HG03460 (cell line): ENCODE measurements around the gene SRC.

Experiments used
- ATAC-seq: cut with Tn5 transposase; IDR thresholded peaks from one replicate; pipeline ENCODE4 v1.9.1; 2021; ENCODE audit not compliant: unreplicated experiment

SRC gene

DNA sequence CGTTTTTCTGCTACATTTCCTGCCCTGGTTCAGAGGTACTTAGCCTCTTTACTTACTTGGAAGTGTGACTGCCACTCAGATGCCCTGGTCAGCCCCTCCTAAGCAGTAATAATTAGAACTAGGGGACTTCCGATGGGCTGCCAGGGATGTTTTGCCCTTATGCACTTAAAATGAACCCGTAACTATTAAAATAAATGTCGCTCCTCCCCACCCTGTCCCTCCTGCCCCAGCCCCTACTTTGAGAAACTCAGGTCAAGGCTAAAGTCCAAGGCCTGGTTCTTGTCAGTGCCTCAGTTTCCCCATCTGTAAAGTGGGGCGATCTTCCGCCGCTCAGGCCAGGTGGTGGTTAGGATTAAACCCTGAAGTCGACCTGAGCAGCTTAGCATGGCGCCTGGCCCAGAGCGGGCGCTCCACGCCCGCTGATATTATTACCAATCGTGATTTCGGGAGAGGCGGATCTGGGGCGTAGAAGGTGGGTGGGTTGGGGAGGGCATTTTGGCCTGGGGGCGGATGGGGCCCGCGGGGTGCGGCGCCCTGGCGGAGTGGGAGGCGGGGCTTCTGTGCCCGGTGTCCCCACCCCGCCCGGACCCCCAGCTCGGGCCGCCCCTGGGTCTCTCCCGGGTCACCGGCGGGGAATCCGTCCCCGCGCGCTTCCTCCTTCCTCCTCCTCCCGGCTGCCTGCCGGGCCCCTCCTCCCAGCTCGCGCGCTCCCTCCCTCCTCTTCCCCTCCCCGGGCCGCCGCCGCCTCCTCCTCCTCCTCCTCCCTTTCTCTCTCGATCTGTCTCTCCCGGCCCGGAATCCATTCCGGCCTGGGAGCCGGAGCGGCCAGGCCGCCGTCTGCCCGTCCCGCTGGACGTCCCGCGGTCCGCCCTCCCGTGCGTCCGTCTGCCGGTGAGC is at the start of gene SRC:
Gene SRC (plus strand): TSS at position 802 of the 897 bp plus-strand sequence. CDS start 38,014 bp downstream, outside the sequence.
- ATAC-seq = peak; percentile 41

DNA sequence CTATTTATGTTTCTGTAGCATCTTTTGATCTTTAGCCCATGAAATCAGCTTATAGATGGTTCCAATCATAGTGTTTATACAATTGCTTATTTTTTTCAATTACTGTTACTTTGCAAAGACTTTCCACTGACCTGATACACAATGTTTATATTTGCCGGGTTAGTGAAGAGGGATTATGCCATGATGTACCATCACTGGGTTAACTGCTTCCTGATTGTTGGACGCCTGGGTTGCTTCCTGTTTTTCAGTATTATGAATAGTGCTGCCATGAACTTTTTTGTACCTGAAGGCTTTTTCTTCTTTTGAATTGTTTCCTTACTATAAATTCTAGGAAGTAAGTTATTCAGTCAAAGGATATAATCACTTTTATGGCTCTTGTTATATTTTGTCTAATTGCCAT is 49.6 kb upstream of the SRC start:
- ATAC-seq = no peak

DNA sequence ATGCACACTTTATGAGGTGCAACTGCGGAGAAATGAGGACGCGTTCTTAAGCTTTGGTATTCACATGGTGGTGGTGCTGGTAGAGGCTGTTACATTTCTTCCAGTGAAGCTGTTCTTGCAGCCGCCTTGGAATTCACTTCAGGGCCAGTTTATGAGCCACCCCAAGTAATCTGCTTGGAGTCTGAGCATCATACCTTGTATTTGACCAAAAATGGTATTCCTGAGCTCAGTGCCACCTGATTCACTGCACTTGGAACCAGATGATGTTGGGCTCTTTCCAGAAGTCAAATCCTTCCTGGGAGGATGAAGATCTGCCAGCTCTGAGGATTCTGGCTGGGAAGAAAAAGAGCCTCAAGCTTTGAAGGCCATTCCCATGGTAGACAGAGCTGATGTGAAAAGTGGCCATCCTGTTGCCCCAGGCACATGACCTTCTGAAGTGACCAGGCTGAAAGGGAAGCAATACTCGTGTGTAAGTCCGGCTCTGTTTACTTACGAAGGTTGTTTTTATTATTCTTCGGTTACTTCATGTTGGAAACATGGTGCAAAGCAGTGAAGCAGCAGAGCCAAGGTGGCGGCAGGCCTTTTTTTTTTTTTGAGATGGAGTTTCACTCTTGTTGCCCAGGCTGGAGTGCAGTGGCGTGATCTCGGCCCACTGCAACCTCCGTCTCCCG is 48.7 kb upstream of the SRC start:
- no peak for ATAC-seq

DNA sequence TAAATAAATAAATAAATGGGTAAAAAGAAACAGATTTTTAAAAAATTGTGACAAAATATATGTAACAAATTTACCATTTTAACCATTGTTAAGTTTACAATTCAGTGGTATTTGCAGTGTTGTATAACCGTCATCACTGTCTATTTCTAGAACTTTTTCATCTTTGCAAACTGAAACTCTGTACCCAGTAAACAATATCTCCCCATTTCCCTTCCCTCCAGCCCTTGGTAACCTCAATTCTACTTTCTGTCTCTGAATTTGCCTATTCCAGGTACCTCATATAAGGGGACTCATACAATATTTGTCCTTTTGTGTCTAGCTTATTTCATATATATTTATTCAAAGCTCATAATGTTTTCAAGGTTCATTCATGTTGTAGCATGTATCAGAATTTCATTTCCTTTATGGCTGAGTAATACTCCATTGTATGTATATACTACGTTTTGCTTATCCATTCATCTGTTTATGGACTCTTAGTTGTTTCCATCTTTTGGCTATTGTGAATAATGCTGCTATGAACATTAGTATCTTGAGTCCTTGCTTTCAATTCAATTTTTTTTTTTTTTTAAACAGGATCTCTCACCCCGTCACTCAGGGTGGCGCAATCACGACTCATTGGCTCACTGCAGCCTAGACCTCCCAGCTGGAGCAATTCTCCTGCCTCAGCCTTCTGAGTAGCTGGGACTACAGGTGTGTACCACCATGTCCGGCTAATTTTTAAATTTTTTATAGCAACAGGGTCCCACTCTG is 47.6 kb upstream of the SRC start:
- no peak for ATAC-seq

DNA sequence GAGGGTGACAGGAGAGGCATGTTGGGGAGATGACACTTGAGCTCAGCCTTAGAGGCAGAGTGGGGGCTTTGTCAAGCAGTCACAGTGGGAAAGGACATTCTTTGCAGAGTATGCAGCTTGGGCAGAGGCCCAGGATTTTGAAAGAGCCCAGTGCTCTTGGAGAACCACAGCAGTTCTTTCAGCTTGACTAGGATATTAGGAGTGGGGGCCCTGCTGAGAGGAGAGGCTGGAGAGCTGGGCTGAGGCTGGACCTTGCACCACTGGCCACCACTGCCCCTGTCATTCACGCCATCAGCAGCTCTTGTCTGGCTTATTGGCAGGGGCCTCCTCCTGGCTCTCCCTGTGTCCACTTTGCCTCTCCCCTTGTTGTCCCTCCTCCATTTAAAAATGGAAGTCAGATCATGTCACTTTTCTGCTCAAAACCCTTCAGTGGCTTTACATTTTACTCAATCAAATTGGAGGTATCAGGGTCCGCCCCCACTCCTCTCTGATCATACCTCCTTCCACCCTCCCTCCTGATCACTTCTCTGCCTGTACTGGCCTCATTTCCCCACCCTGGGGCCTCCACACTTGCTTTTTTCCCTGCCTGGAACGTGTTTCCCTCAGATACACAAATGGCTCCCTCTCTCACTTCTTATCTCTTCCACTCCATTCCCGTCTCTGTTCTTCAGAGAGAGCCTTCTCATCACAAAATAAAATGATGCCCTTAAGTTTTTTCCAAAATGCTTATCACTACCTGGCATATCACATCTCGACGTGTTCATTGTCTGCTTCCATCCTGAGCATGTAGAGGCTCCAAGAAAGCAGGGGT is 46.0 kb upstream of the SRC start:
- no peak for ATAC-seq

DNA sequence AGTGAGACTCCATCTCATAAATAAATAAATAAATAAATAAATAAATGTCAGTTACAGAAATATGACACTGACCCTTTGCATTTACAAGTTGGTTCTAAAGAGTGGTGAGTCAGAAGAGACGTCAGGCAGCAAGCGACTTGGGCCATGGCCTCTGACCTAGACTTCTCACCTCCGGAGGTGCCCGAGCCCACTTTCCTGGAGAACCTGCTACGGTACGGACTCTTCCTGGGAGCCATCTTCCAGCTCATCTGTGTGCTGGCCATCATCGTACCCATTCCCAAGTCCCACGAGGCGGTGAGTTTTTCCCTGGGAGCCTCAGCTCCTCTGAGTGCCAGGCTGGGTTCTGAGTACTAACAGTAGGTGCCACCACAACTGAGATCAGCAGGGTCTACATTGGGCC is 44.8 kb upstream of the SRC start:
- ATAC-seq = no peak

DNA sequence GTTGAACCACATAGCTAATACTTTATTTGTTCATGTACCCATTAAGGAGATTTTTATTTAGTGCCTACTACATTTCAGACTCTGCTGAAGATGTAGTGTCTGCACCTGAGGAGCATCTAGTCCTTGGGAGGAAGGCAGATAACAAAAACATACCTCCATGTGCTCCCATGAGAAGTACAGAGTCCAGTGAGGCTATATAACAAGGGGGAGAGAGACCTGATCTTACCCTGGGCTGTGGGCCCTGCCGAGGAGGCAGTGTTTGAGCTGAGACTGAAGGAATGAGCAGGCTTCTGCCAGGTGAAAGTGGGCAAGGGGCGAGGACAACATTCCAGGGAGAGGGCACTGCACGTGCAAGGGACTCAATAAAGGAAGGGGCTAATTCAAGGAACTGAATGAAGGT is 44.4 kb upstream of the SRC start:
- no peak for ATAC-seq

DNA sequence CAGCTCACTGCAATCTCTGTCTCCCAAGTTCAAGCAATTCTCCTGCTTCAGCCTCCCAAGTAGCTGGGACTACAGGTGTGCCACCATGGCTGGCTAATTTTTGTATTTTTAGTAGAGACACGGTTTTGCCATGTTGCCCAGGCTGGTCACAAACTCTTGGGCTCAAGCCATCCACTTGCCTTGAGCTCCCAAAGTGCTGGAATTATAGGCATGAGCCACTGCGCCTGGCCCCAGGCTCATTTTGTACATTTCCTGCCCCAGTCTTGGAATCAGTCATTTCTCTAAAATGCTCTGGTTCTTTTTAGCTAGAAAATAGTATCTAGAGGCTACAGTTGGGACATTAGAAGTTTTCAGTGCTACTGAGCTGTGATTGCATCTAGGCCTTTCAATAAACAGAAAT is 43.0 kb upstream of the SRC start:
- ATAC-seq = no peak

DNA sequence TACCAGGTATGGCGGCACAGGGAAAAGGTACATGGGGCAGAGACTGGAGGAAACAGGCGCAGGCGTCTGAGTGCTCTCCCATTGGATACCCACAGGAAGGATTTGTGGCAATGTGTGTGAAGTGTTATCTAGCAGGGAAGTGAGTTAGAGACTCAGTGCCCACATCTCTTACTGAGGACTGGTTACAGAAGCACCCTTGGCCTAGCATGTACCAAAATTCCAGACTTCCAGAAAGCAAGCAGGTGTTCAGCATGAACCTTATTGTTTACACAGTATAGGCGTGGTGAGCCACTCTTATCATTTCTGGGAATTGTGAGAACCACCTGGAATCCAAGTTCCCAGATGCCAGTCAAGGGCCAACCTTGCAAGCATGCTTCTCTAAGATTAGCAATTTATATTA is 42.3 kb upstream of the SRC start:
- ATAC-seq = no peak

DNA sequence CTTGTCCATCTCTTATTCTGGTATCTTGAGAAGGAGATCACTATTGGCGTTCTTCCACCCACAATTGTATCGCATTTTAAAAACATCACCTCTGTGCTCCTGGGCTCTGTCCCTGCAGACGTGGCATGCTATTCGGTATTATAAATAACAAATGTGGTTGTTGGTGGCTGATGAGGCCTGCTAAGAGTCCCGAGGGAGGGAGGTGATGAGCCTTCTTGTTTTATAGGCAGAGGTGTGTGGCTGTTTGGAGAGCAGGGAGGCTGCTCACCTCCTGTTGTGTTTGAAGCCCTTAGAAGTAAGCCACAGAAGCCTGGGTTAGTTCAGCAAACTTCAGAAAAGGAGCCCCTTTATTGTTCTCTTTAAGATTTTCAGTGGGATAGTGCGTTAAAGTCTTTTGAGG is 40.9 kb upstream of the SRC start:
- ATAC-seq = no peak

DNA sequence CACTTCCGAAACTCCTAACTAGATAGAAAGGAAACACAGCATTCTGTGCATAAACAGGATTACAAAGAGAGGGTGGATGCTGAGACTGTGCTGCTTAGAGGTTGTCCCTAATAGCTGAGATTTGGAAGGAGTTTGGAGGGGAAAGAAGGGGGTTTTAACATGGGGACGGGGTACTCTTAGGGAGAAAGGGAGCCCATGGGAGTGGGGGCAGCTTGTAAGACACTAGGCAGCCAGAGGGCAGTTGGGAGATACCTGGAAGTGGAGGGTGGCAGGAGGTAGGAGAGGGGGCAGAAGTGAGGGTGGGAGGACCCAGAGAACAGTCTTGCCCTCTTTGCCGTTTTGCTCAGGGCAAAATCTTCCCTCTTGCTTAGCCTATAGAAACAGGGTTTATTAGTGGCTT is 40.1 kb upstream of the SRC start:
- ATAC-seq = no peak

DNA sequence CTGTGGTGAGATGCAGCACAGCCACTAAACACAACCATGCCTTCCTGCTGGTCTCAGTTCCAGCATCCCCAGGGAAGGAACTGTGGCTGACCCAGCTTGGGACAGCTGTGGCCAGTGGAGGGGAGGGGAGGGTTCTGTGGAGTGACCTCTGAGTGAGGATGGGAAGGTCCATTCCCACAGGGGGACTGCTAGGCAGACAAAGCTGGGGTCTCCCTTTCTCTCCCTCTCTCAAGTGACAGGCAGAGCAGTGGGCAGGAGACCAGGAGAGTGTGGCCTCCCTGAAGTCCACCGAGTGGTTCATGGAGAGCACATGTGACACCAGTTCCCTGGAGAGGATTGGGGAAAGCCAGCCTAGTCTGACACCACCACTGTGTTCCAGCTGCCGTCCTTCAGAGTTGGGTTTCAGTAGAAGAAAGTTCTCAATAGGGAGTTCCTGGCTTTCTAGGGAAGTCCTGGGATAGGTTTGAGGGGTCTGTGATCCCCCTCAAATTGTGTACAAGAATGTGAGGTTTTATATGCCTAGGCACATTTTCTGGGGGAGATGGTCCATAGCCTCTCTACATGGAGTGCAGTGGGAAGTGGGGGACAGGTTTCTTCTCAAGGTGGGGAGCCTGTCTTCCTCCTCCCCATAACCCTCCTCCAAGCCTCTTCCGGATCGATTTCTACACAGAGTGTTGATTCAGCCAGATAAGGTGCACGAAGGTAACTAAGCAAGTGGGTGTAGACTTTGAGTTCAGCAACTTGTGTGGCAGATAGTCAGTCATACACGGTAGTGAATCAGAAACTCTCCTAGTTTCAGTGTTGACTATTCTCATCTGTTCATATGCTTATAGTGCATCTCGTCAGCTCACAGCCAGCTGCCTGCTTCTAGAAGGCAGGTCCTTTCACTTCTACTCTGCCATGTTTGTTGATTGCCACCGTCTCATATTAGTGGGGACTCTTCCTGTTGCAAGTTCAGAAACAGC is 37.6 kb upstream of the SRC start:
- ATAC-seq = peak; percentile 93

DNA sequence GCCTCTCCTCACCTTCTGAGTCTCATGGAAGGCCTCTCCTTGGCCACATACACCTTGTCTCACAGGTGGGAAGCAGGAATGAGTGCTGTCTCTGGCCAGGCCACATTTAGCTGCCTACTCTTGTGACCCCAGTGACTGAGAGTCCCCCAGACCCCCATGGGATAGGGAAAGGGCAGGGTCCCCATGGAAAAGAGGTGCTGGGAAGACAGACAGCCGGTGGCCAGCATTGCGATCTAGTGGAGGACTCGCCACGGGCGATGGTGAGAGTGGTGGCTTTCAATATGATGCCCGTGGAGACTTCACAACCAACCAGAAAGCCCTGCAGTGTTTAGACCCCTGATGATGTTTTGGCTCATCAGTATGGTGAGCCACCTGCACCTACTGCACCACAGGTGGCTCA is 36.6 kb upstream of the SRC start:
- no peak for ATAC-seq

DNA sequence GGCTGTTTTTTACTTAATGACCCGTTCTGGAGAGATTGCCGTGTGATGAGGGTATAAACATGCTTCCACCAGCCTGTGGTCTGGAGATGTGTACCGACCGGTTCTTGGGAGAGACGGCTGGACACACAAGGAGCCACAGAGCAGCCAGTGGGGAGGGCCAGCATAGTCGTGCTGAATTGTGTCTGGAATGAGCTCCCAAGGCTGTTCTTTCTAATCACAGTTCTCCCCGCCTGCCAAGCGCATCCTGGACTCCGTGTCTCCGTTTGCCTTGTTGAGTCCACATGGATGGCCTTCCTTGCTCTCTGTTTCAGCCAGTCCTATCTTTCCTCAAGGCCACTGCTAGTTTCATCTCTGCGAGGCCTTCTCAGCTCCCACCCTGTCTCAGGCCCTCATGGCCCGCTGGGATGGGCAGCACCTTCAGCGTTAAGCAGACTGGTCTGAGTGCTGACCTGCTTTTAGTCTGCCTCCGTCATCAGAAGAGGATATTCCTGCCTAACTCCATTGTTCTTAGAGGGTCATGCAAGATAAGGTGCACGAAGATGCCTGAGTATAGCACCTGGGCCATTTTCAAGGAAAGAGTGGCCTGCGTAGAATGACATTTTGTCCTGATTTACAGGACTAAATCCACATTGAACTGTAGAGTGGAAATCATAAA is 35.9 kb upstream of the SRC start:
- ATAC-seq = no peak

DNA sequence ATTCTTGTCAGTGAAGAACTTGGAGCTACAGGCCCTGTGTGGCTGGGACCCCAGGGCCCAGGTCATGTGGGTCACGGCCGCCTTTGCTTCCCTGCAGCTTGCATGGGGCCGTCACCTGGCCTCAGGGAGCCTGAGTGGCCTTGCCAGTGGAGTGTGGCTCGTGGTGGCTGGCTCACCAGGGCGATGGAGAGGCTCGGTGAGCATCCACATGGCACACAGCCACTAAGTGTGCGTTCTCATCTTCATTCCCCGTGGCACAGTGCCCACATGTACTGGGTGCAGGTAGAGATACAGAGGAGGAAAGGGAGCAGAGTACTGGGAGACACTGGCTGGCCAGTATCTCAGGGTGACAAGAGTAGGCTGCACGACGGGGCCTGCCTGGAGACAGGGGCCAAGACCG is 35.0 kb upstream of the SRC start:
- no peak for ATAC-seq

DNA sequence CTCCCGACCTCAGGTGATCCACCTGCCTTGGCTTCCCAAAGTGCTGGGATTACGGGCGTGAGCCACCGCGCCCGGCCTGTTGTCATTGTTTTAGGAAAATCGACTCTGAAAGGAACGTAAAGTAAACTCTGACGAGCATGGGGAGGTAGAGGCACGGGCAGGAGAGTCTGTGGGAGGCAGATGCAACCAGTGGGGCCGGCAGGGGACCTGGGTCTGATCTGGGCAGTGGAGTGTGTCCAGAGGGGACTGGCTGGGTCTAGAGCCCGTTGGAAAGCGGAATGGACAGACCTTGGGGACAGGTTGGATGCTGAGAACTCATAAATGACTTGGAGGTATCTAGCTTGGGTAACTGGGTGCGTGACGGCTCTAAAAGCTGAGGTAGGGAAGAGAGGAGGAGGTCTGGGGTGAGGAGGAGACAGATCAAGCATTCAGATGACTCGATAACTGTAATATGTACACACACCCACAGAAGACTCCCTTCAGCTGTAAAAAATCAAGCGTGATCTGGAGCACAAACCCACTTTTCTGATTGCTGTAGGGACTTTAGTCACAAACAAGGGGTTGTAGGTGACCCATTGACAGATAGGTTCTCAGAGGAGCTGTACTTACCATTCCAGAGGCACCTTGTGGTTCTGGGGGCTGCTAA is 34.1 kb upstream of the SRC start:
- no peak for ATAC-seq

DNA sequence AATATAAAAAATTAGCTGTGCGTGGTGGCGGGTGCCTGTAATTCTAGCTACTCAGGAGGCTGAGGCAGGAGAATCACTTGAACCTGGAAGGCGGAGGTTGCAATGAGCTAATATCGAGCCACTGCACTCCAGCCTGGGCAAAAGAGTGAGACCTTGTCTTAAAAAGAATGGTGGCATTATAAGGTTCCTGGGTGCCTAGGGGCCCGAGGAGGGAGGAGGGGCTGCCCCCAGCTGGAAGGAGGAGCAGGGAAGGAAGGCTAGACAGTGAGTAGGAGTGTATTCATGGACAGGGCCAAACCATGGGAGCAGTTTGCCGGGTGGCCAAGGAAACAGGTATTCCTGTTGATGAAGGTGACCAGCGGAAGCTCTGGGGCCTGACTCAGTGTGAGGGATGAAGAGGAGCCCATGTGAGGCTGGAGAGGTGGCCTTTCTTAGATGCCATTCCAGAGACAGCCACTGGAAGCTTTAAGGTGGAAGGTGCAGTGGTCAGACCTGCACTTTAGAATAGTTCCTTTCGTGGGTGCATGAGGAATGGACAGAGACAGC is 32.3 kb upstream of the SRC start:
- ATAC-seq = no peak

DNA sequence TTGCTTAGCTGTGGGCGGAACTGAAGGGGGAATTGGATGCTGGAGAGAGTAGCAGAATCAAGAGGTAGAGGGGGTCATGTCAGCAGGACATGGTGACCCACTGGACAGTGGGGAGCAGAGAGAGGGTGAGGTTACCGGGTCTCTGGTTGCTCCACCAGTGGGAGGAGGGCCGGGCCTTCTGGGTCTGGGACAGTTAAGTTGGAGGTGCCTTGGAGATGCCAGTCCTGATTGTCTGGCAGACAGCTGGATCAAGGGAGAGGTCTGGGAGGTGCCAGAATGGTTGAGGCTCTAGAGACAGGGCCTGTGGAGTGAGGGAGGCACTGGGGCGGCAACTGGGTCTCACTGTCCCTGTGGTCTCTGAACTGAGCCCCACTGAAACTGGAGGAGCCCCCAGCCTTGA is 31.8 kb upstream of the SRC start:
- ATAC-seq = no peak

DNA sequence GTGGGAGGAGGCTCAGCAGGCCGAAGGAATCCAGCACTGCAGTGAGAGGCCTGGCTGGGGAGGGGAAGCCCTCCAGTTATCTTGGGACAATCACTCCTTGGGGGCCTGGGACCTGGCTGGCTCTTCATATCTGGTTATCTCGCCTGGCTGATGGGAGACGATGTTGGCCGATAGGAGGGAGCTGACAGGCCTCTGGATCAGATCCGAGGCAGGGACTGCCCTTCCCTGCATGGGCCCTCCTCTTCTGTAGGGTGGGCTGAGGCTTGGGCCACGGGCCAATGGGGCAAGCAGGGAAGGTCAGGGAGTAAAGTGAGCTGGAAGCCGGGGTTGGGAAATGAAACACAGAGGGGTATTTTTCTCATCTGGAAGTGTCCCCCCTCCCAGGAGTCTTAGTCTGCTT is 31.3 kb upstream of the SRC start:
- ATAC-seq = no peak
